ENCODE measurements around the gene OR2AE1.

DNA sequence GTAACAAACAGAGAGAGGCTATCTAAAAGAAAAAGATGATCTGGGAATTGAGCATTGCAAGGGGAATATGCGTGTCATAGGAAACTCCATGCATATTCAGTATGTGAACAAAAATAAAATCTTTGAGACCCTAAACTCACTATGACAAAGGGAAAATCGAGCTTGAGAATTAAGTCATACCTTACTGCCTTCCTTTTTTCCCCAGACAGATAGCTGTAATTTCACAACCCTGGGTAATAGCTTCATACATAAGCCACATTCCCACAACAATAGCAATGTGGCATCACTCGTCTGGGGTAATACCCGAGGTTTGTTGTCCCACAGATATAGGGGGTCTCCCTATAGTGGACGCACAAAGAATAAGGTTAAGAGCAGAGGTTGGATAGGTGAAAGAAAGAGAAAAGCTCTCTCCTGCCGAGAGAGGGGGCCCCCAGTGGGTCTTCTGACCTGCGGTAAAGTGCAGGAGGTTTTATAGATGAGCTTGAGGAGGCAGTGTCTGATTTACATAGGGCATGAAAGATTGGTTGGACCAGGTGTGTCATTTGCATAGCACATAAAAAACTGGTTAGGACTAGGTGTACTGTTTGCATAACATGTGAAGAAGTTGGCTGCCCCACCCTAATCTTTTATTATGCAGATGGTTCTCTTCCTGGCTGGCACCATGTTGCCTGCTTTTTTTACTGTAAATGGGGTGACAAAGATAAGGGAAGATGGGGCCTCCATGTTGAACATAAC, 37.4 kb downstream of the OR2AE1 start:
- TF ChIP-seq, protein P1, sequence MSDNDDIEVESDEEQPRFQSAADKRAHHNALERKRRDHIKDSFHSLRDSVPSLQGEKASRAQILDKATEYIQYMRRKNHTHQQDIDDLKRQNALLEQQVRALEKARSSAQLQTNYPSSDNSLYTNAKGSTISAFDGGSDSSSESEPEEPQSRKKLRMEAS (CRISPR knock-in tag; IDR thresholded peaks at IDR 0.05): no peak
- TF ChIP-seq ZNF384 (IDR thresholded peaks at IDR 0.05; ENCODE audit: low read depth, low read length) (no peak), ZZZ3 (IDR thresholded peaks at IDR 0.05) (no peak), POLR2A (conservative IDR thresholded peaks at IDR 0.05) (no peak), NR2F6 (CRISPR knock-in tag; IDR thresholded peaks at IDR 0.05) (no peak)
- TF ChIP-seq, protein P2, sequence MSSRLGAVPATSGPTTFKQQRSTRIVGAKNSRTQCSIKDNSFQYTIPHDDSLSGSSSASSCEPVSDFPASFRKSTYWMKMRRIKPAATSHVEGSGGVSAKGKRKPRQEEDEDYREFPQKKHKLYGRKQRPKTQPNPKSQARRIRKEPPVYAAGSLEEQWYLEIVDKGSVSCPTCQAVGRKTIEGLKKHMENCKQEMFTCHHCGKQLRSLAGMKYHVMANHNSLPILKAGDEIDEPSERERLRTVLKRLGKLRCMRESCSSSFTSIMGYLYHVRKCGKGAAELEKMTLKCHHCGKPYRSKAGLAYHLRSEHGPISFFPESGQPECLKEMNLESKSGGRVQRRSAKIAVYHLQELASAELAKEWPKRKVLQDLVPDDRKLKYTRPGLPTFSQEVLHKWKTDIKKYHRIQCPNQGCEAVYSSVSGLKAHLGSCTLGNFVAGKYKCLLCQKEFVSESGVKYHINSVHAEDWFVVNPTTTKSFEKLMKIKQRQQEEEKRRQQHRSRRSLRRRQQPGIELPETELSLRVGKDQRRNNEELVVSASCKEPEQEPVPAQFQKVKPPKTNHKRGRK (tag; IDR thresholded peaks at IDR 0.05): no peak

All from K562 (cell line).